G401 (cell line): ENCODE data around the gene FSTL5. TPM values are rescaled to one million over a fixed set of nuclear protein-coding genes. Genes with fewer than 3 reads are reported as not detected.

Source experiments
- DNase-seq: peaks from one replicate; pipeline ENCODE4 v3.0.0-alpha.2; 2015; ENCODE audit warnings: low spot score
- in situ Hi-C: cut with HindIII; loops from 2 replicates; pipeline ENCODE4 v1.10.0; 2016; ENCODE audit warnings: low sequenced_read_pairs, mixed read lengths
- total RNA-seq: library from RNA; depleted of rRNA; stranded (reverse); fragments of >200 nt; shearing (Covaris generic); gene quantifications from 2 replicates; pipeline ENCODE4 v1.2.3, GENCODE V29; 2014

Gene FSTL5
- total RNA-seq, 1 experiment from 2014 or later: not detected

DNA sequence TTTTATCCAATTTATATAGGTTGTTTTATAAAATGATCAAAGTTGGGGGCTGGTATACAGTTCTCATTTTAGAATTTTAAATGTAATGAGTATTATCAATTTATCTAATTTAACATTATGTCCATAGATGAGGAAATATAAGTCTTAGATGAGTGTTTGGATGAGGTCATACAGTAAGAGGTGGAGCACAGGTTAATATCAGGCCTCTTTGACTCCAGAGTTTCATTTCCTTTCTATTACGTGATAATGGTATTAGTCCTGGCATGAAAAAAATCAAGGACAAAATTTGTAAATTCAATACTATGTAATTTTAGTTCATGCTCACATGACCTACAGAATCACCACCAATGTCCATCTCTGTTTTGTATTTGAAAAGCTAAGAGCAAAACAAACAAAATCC lies 269.8 kb downstream of the FSTL5 start:
- no peak for DNase-seq
- in situ Hi-C loops: no loop called here

DNA sequence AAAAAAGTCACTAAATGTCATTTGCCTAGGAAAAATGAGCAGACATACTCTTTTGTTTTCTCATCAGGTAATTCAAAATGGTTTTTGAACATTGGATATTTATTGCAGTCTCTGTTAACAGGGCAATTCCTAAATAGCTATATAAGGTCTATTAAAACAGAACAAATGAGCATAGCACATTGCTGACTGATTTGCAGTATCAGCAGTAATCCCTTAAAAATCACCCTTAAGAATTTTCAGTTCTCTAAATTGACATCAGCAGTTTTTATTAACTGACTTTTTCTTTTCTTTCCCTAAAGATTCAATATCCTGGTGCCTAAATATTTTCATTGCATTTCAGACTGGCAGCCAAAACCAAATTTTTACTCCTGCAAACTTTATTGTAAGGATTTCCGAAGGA lies 270.2 kb downstream of the FSTL5 start:
- no peak for DNase-seq
- in situ Hi-C loops: no loop called here

DNA sequence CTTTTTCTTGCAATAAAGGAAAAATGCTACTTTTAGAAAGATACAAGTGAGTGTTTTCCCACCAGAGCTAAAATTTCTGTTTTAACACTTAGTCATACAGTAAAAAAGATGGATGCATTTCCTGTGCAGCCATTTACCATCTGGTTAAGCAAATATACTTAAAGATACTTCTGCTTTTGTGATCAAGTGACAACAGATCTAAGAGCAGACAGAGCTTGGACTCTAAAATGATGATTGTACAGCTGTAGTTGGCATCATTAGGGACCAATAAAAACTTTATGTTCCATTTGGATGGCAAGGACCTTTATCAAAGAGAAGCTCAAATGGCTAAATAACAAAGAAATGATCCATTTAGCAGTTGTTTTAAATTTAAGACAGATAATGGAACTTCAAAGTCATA lies 270.8 kb downstream of the FSTL5 start:
- in situ Hi-C loops: no loop called here
- no peak for DNase-seq

DNA sequence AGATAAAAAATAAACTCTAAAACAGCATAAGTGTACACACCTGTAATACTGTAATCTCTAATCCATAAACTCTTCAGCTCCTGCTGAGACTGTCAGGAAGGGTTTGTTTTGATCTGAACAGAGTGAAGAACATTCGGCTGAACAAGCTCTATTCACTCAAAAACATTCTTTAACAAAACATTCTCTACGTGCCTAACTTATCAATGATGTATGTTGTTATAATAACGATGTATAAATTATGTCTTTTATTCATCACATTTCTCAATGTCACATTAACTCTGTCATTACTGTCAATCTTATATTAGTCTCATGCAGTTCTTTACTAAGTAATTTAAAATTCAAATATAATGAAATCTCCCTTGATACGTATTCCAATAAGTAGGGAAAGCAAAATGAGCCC lies 280.6 kb downstream of the FSTL5 start:
- in situ Hi-C loops: no loop called here
- DNase-seq: no peak

DNA sequence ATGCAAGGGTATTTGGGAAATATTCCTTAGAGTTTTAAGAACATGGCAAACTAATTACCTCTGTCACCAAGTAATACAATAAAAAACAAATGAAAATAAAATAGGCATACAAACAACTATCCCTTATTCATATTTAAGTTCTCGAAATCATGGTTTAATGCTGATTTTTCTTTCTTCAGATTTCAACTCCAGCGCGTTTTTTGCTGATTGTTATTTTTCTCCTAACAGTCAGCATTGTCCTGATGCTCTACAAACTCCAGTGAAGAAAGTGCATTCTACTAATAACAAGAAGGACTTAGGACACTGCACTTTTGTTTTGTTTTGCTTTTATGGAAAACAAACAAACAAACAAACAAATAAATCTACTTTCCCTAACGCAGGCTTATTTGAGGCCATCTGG lies 282.4 kb downstream of the FSTL5 start:
- DNase-seq: no peak
- in situ Hi-C loops: no loop called here

DNA sequence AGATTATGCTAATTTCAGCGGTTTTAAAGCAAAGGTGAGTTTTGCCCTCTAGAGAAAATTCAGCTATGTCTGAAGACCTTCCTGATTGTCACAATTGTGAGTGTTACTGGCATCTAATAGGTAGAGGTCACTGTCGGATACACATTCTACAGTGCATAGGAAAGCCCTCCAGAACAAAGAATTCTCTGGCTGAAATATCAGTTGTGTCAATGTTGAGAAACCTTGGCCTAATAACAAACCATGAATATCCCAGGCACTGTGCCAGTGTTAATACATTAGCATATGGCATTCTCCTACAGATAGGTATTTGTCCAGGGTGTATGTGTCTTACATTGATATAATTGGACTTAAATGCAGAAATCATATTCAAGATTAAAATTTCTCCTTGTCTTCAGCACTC lies 294.3 kb downstream of the FSTL5 start:
- DNase-seq: peak; percentile 86
- in situ Hi-C loops: no loop called here

DNA sequence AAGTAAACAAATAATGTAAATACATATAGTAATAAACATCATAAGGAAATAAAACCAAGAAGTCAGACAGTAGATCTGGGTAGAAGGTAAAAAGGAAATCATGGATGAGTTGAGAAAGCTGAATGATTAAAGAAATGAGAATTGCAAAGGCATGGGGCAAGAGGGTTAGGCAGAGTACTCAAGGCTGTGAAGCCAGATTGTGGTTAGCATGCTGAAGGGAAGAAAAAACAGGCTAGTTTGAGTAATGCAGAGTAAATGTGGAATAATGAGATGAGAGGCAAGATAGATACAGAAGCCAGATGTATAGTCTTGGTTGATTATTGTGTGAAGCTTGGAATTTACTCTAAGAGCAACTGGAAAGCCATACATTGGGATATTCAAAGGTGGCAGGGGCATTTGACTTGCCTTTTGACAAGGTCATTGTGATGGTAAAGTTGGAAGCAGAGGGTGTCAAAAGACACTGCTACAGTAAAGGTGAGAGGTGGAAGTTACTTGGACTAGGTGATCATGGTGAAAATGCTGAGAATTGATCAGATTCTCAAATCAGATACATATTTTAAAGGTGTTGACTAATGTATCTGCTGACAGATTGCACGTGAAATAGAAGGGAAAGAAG lies 307.0 kb downstream of the FSTL5 start:
- no peak for DNase-seq
- in situ Hi-C loops: no loop called here

DNA sequence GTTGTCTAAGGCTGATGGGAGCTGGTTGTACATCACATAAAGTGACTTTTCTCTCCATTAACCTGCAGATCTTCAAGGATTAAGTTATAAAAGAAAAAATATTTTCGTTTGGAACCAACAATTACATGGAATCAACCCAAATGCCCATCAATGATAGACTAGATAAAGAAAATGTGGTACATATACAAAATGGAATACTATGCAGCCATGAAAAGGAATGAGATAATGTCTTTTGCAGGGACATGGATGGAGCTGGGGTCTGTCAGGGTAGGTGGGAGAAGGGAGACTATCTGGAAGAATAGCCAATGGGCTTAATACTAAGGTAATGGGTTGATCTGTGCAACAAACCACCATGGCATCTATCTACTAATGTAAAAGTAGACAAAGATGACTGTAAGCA lies 313.2 kb downstream of the FSTL5 start:
- in situ Hi-C loops: no loop called here

DNA sequence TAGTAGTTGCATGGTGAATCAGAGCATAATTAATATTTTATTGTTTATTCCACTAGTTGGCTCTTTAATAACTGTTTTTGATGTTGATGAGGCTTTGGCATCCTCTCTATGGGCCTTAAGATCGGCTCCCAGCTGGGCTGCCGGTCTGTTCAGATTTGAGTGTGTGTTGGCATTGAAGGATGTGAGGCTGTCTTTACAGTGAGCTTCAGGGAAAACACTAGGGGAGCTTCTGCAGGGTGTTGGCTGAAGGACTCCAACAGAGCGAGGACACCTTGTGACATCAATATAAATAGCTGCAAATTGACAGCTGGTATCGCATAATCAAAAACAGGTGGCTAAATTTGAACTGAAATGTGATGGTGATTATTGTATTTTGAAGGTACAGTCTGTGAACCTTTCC lies 322.0 kb downstream of the FSTL5 start:
- peak; percentile 97 for DNase-seq
- in situ Hi-C loops: no loop called here

More for the DNA sequence above, 313.2 kb downstream of the FSTL5 start:
- DNase-seq: no peak

DNA sequence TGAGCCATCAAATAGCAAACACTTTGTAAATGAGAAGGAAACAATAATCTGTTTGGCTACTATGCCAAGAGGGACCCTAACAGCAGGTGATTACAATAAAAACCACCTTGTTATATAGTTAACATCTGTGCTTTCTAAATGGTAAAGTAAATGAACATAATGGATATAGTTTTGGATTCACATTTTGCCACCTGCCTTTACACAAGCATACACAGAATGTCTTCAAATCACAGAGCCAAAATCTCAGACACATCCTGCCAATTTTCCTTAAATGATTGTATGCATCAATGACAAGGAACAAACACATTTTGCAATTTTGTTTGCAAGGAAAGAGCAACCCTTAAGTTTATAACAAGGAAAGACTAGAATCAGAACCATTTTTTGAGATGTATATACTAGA lies 334.2 kb downstream of the FSTL5 start:
- in situ Hi-C loops: no loop called here
- DNase-seq: peak; percentile 69

DNA sequence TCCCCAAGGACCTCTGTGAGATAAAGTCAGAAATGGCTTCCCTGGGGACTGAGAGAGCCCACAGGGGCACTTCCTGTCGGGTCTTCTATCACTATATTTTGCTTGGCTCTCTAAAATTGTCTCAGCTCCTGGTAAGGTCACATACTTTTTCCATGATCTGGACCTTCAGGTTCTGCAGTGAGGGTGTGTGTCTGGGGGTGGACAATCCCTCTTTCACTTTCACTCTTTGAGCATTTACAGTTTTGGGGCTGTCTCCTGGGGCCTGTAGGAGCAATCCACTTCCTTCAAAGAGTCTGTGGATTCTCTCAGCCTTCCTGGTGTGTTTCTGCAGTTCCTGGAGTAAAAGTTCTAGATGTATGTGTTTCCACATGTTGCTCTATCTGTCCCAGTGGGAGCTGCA lies 335.7 kb downstream of the FSTL5 start:
- in situ Hi-C loops: no loop called here
- no peak for DNase-seq

DNA sequence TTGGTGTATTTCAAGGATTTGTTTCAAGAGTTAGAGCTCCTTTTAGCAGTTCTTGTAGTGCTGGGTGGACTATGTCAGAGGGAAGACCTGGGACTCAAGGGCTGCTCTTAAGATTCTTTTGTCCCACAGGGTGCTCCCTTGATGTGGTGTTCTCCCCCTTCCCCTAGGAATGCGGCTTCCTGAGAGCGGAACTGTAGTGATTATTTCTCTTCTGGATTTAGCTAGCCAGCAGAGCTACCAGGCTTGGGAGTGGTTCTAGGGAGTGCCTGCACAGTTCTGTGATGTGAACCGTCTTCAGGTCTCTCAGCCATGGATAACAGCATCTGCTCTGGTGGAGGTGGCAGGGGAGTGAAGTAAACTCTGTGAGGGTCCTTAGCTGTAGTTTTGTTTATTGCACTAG lies 336.8 kb downstream of the FSTL5 start:
- in situ Hi-C loops: no loop called here
- DNase-seq: no peak

DNA sequence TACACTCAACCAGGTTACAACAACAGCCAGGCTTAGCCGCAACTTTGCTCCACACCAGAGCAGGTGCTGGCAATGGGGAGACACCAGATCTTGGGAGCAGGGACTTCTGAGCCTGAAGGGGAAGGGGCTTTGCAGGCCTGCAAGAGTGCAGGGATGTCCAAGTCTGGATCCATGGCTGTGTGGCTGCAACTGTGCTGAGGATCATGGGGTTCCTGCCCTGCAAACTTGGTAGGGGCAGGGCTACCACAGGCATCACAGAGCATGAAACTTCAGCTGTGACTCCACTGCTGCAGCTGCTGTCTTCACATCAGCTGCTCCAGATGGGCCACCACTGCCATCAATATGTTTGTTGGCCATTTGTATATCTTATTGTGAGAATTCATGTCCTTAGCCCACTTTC lies 340.4 kb downstream of the FSTL5 start:
- in situ Hi-C loops: no loop called here
- DNase-seq: no peak

DNA sequence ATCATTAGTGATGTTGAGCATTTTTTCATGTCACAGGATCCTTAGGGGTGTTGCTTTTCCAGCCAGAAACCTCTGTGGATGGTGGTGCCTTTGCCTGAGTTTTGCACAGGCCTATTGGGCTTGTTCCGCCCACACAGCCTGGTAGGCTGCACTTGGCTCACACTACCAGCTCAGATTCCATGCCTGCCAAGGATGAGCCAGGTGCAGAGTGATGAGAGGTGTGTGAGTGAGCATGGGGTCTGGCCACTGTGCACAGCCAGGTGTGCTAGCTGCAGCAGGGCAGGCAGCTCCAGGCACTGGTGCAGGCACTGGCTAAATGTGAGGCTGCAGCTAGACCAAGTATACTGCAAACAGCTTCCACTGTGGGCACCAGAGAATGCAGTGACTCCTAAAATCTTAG lies 341.6 kb downstream of the FSTL5 start:
- no peak for DNase-seq
- in situ Hi-C loops: no loop called here

DNA sequence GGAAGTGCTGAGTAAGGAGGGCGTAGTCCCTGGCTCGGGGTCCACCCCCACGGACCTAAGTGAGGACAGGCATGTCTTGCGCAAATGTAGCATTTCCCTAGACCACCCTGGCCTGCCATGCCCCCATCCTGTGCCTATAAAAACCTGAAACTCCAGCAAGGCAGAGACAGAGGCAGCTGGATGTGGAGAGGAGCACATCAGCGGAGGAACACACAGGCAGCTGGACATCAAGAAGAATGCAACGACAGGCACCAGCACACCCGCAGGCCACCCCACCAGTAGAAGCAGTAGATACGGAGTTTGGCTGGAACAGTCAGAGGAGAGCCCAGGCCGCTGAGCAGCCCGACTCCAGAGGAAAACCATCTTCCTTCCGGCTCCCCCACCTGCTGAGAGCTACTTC lies 345.9 kb downstream of the FSTL5 start:
- in situ Hi-C loops: no loop called here
- DNase-seq: no peak

DNA sequence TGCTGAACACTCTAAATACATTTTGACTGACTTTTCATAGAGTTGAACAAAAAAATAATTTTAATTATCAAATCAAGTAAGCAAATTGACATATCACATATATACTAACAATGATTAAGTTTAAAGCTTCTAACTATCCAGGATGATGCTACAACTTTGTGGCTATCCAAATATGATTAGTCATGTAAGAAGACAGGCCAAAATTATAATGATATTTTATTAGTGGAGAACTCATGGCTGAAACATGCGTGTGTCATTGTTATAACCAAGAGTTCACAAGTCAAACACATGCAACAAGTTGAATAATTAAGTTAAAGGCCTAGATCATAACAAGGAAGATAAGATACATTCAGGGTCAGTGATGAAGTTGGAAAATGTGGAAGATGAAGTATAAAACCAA lies 346.8 kb downstream of the FSTL5 start:
- in situ Hi-C loops: no loop called here
- DNase-seq: no peak

DNA sequence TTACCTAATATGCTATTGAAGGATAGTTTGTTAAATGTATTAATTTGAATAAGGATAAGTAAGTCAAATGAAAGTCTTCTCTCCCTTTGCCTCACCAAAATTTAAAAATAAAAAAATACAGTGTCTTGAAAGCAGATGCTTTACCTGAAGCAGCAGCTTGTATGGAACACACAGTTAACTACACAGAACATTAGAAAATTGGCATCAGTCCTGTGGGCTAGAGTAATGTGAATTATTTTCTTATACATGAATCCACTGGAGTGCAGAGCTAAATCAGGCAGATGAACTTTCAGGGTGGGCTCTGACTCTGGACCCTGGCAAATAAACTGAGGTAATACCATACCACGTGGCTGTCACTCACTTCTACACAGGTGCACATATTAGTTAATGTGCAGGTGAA lies 348.0 kb downstream of the FSTL5 start:
- DNase-seq: peak; percentile 81
- in situ Hi-C loops: no loop called here

DNA sequence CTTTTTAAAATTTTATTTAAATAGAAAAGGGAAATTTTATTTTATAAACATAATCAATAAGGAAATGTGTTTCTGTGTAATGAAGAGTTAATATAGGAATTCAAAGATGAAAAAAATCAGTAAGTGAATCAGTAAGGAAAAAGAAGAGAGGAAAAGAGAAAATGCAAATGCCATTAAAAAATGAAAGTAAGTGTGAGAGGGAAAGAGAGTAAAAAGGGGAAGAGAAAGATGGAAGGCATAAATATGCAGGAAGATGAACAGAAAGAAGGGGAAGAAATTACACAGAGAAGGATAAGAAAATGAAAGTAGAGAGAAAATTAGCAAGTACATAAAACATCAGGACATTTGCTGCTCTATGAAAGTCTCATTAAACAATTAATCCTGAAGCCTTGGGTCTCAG lies 349.9 kb downstream of the FSTL5 start:
- no peak for DNase-seq
- in situ Hi-C loops: no loop called here

DNA sequence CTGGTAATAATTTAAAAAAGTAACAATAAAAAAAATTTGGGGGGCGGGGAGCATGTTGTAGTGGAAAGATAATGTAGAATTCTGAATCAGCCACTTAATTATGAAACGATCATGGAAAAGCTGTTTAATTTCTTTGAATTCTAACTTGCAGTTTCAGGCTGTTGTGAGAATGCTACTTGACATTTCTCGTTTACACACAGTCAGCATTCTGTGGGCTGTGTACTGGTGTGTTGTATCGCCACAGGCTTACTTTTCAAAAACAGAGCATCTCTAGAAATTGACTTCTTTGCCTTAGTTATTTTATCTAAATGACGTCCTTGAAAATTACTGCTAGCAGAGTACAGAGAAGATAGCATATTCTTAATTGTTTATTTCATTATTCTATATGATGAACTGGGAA lies 350.4 kb downstream of the FSTL5 start:
- DNase-seq: peak; percentile 22
- in situ Hi-C loops: no loop called here

DNA sequence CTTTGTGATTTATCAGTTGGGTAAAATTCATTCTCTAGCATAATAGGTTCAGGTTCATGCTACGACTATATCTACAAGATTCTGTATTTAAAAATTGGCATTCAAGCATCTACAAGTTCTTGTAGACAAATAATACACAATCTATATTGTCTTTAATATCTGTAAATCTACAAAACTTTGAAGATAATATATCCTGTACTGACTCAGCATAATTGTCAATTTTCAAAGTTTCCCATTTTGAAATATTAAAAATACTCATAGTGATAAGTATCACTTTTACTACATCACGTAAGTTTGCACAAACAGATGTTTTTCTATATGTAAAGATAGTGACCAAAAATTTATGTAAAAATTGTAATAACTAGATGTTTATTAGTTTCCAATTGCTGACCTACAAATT lies 360.6 kb downstream of the FSTL5 start:
- in situ Hi-C loops: no loop called here
- DNase-seq: no peak

DNA sequence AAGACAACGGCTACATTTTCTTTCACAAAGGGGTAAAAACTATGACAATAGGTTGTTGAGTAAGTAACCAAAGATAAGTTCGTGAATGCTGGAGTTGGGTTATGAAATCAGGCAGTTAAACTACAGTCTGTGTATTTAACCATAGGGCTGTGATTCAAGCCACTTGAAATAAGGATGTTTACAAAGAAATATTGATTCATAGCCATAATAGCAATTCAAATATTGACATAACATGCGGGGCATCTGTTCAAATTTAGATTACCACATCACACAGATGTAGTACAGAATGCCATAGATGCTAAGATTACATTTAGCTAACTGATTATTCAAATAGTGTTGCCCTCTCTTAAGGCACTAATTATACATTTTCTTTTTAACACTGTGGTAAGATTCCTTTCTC lies 364.1 kb downstream of the FSTL5 start:
- DNase-seq: no peak
- in situ Hi-C loops: no loop called here

DNA sequence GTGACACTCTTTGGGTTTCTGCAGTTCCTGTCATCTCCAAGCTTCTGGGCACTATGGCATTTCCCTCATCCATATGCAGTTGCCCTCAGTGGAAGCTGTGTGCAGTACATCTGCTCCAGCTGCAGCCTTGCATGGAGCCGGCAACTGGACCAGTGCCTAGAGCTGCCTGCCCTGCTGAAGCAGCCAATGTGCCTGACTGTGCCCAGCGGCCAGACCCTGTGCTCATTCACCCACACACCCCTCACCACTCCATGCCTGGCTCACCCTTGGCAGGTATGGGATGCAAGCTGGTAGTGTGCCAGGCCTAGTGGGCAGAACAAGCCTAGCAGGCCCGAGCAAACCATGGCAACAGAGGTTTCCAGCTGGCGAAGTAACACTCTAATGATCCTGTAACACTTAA lies 370.8 kb downstream of the FSTL5 start:
- DNase-seq: no peak
- in situ Hi-C loops: no loop called here
